Effector memory CD4-positive, alpha-beta T cell (primary cell): ENCODE measurements around the gene OR5F1.

Experiments used
- DNase-seq, 3 donors: peaks; one replicate each; pipeline ENCODE4 v3.0.0-alpha.2; 2020
- H3K27ac ChIP-seq: 2 replicates; pipeline ENCODE4 v1.7.0; 2013; ENCODE audit warnings: mild to moderate bottlenecking, low read length, moderate library complexity; ENCODE audit not compliant: insufficient read depth, poor library complexity, severe bottlenecking
- H3K27me3 ChIP-seq: replicated peaks from 2 replicates; pipeline ENCODE4 v1.7.0; 2013; ENCODE audit warnings: mild to moderate bottlenecking, low read length; ENCODE audit not compliant: insufficient read depth, control insufficient read depth, poor library complexity, severe bottlenecking
- H3K36me3 ChIP-seq: 2 replicates; pipeline ENCODE4 v1.7.0; 2013; ENCODE audit warnings: mild to moderate bottlenecking, low read length, moderate library complexity; ENCODE audit not compliant: control insufficient read depth, insufficient read depth
- H3K4me1 ChIP-seq: 2 replicates; pipeline ENCODE4 v1.7.0; 2013; ENCODE audit warnings: low read length, mild to moderate bottlenecking; ENCODE audit not compliant: control insufficient read depth, insufficient read depth, poor library complexity, severe bottlenecking
- H3K4me3 ChIP-seq: 2 replicates; pipeline ENCODE4 v1.7.0; 2013; ENCODE audit warnings: low read length, low read depth, mild to moderate bottlenecking; ENCODE audit not compliant: insufficient read depth, poor library complexity, severe bottlenecking
- H3K9me3 ChIP-seq: 2 replicates; pipeline ENCODE4 v1.7.0; 2013; ENCODE audit warnings: mild to moderate bottlenecking, low read length, moderate library complexity; ENCODE audit not compliant: control insufficient read depth
- total RNA-seq, 3 donors: gene quantifications; one replicate each; lab custom pipeline; 2026; lab: John Stamatoyannopoulos, UW

OR5F1 gene
- total RNA-seq: 0 reads per million in 3 donors

DNA sequence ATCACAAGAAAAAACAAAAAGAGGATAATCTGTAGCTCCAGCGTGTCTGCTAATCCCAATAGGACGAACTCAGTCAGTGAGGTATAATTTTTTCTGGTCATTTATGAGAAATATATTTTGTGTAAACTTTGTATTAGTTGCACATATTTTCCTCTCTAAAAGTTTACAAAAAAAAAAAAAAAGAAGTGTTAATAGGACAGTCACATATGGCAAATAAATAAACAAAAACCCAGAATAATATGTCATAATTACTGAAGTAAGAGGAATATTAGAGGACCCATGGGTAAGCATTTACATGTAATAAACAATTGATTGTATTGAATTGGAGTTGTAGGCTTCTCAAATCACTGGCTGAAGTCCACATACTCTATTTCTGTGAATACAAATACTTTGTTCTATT is at the start of gene OR5F1:
Gene OR5F1, minus strand, starts transcription at position 101 of the 400 bp plus-strand sequence. Its CDS starts 0 bp downstream, at position 101.
- Histone ChIP-seq H3K4me3 (no peak within 1 kb of the TSS), H3K27ac (no peak within 1 kb of the TSS), H3K4me1 (no peaks in the 10 kb centered on the region), H3K36me3 (no peaks in the 10 kb centered on the region), H3K27me3 (no peaks in the 10 kb centered on the region), H3K9me3 (no peaks in the 10 kb centered on the region)
- no peak for DNase-seq

DNA sequence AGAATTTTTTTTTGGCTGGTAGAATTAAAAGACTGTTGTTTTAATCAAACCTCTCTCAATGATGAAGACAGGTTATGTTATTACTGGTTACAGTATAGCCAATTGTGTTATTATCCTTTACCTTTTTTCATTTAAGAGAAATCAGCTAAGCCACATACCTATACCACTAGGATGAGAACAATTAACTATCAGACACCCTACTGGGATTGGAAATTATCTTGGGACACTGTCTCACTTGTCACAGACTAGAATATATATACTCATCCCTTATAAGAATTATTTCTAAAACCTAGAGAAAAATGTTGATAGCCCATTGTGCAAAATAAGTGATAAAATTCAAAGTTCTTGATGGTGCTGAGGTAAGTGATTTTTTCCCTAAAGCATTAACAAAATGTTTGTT is 32.9 kb upstream of the OR5F1 start, which contains the start of gene OR5AS1:
Gene OR5AS1, plus strand, starts transcription at position 301 of the 400 bp plus-strand sequence. CDS start 2,765 bp downstream, outside the sequence.
- Histone ChIP-seq H3K4me3 (no peak within 1 kb of the TSS), H3K27ac (no peak within 1 kb of the TSS), H3K9me3 (no peaks in the 10 kb centered on the region), H3K27me3 (no peaks in the 10 kb centered on the region), H3K4me1 (no peaks in the 10 kb centered on the region), H3K36me3 (no peaks in the 10 kb centered on the region)
- no peak for DNase-seq

DNA sequence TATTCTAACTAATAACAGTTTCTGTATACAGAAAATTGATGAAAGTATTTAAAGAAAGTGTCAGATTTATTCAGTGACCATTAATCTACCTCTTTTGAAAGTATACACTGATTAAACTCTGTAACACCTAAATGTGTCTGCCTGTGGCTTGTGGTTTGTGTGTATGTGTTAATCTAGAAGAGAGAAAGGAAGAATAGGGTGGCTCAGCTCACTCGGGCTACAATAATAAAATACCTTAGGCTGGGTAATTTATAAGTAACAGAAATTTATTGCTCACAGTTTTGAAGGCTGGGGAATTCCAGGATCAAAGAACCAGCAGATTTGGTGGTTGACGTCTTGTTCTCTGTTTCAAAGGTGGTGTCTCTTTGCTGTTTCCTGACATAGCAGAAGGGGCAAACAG is 19.4 kb upstream of the OR5F1 start:
- H3K4me3 ChIP-seq: no peak overlapping the region
- H3K36me3 ChIP-seq: no peaks in the 10 kb centered on the region
- no peaks in the 10 kb centered on the region for H3K27me3 ChIP-seq
- H3K4me1 ChIP-seq: no peaks in the 10 kb centered on the region
- H3K27ac ChIP-seq: no peak overlapping the region
- H3K9me3 ChIP-seq: no peaks in the 10 kb centered on the region
- DNase-seq: no peak

DNA sequence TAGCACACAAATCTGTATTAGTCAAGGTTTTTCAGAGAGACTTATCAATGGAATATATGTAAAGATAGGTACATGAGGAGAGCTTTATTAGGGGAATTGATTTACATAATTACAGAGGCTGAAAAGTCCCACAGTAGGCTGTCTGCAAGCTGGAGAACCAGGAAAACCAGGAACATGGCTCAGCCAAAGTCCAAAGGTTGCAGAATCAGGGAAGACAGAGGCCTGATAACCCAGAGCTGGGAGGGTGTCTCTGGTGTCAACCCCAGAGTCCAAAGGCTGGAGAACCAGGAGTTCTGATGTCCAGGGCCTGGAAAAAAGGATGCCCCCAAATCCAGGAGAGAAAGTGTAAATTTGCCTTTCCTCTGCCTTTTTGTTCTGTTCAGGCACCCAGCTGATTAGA is 16.3 kb upstream of the OR5F1 start:
- Histone ChIP-seq H3K4me3 (no peak overlapping the region), H3K27ac (no peak overlapping the region), H3K9me3 (no peaks in the 10 kb centered on the region), H3K36me3 (no peaks in the 10 kb centered on the region), H3K27me3 (no peaks in the 10 kb centered on the region), H3K4me1 (no peaks in the 10 kb centered on the region)
- no peak for DNase-seq

DNA sequence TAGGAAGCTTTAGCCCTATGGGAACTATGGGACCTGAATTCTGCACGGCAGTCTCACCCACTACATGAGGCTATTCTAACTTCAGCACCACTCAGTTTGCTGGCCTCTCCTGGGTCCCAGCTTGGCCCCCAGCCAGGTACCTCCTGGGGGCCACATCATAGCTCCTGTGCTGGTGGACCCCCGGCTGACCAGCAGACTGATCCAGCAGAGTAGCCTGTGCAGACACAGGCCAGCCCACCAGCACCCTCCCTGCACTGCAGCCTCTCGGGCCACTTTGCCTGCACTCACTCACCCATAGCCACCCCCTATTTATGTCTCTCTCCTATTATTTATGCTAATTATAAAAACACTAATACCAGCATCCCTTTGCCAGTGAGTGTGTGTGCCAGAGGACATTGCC is 23.5 kb downstream of the OR5F1 start:
- Histone ChIP-seq H3K27ac (no peak overlapping the region), H3K36me3 (no peaks in the 10 kb centered on the region), H3K4me1 (no peaks in the 10 kb centered on the region), H3K27me3 (no peaks in the 10 kb centered on the region), H3K9me3 (no peaks in the 10 kb centered on the region), H3K4me3 (no peak overlapping the region)
- no peak for DNase-seq

DNA sequence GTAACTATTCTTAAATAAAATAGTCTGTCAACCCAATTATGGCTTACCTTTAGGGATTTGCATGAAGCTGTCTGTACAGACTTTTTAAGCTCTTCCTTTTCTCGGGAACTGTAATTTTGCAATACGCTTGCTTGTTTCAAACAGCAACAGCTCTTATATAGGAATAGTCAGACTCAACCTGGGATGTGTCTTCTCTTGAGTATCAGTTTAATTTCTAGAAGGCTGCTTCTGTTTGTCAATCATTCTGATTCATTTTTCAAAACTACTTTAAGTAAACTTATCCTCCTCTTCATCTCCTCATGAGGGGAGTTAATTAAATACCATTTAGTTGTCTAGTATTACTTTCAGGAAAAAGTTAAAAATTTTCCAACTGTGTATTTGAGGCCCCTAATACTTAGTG is 24.6 kb downstream of the OR5F1 start, which contains the start of gene OR10AG1:
Gene OR10AG1, minus strand, starts transcription at position 101 of the 400 bp plus-strand sequence. Its CDS starts 38 bp downstream, at position 63.
- H3K27me3 ChIP-seq: no peaks in the 10 kb centered on the region
- H3K4me1 ChIP-seq: no peaks in the 10 kb centered on the region
- DNase-seq: no peak
- no peak within 1 kb of the TSS for H3K27ac ChIP-seq
- no peaks in the 10 kb centered on the region for H3K36me3 ChIP-seq
- no peaks in the 10 kb centered on the region for H3K9me3 ChIP-seq
- no peak within 1 kb of the TSS for H3K4me3 ChIP-seq

DNA sequence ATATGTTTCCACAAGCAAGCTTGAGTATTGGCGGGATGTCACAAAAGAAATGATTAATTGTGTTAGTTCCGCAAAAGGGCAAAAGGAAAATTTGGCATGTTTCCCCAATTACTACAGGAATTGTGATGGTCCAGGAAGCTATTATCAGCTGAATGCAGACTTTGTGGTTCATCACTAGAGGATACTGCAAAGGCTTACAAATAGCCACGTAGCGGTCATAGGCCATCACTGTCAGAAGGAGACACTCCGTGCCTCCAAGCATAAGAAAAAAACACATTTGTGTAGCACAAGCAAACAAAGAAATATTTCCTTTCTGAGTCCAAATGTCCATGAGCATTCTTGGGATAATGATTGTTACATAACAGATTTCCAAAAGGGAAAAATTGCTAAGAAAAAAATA is 26.5 kb downstream of the OR5F1 start:
- no peaks in the 10 kb centered on the region for H3K27me3 ChIP-seq
- no peaks in the 10 kb centered on the region for H3K36me3 ChIP-seq
- no peaks in the 10 kb centered on the region for H3K9me3 ChIP-seq
- DNase-seq: no peak
- no peak overlapping the region for H3K4me3 ChIP-seq
- no peak overlapping the region for H3K27ac ChIP-seq
- H3K4me1 ChIP-seq: no peaks in the 10 kb centered on the region

DNA sequence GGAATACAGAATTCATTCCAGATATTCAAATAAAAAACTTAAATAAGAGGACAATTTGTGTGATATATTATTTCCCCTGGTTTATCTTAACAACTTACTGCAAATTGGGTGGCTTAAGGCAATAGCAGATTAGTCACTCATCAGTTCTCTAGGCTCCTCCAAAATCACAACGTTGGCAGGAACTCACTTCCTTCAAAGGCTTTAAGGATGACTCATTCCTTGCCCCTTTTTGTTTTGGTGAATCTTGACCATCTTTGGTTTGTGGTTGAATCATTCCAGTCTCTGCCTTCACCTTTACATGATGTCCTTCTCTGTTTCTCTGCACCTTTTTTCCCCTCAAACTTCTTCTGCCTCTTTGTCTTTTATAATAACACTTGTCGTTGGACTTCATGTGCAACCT is 28.0 kb downstream of the OR5F1 start:
- DNase-seq: no peak
- no peaks in the 10 kb centered on the region for H3K4me1 ChIP-seq
- H3K27me3 ChIP-seq: no peaks in the 10 kb centered on the region
- H3K36me3 ChIP-seq: no peaks in the 10 kb centered on the region
- H3K9me3 ChIP-seq: no peaks in the 10 kb centered on the region
- no peak overlapping the region for H3K27ac ChIP-seq
- H3K4me3 ChIP-seq: no peak overlapping the region

DNA sequence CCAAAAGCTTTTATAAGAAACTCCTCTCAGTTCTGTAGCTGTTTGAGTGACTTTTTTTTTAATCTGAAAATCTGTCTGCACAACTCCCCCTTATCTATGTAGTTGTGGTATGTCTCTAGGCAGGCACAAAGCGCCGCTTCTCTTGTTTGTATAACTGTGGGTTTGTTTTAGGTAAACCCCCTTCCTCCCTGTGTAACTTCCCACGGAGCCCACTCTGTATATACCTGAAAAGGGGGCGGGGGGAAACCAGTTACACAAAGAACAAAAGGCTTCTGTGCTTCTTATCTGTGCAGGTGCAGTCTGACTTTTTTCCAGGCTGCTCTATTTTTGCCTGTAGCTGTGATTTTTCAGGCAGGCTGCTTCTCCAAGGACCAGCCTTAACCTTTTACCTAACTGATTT is 37.9 kb downstream of the OR5F1 start:
- Histone ChIP-seq H3K27me3 (no peaks in the 10 kb centered on the region), H3K4me1 (no peaks in the 10 kb centered on the region), H3K9me3 (no peaks in the 10 kb centered on the region), H3K4me3 (no peak overlapping the region), H3K36me3 (no peaks in the 10 kb centered on the region), H3K27ac (no peak overlapping the region)
- no peak for DNase-seq

DNA sequence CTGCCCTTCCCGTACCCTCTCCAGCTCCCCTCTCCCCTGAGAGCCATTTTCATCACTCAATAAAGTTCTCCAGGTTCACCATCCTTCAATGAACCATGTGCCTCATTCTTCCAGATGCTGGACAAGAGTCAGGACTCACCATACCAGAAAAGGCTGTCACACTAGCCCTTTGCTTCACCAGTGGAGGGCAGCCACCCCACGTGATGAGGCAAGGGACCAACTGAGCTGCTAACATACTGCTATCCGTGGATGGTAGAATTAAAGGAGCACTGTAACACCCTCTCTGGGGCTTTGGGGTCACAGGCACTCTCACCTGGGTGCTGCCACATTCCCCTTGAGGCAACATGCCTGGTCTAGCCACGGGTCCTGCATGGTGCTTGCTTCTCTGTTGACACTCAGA is 45.1 kb downstream of the OR5F1 start:
- no peak for DNase-seq
- no peaks in the 10 kb centered on the region for H3K4me1 ChIP-seq

More for the DNA sequence above, 45.1 kb downstream of the OR5F1 start:
- no peaks in the 10 kb centered on the region for H3K27me3 ChIP-seq
- no peak overlapping the region for H3K4me3 ChIP-seq
- no peak overlapping the region for H3K27ac ChIP-seq
- no peaks in the 10 kb centered on the region for H3K36me3 ChIP-seq
- H3K9me3 ChIP-seq: no peaks in the 10 kb centered on the region
